Esophagus (tissue), 2 donors: ENCODE data around the gene FAM156A. TPM values are rescaled to one million over a fixed set of nuclear protein-coding genes. Genes with fewer than 3 reads are reported as not detected.
"Not testable (repeated sequence)": the region's sequence is repeated elsewhere in the genome, so short reads cannot be mapped to it uniquely, and the experiment has no call there.

Source experiments
- H3K27ac ChIP-seq, 2 donors: one replicate each; pipeline ENCODE4 v1.5.1; 2013; ENCODE audit warnings: low read depth in 2 of 2, mild to moderate bottlenecking in 2 of 2, inconsistent platforms in 1 of 2, low read length in 1 of 2, moderate library complexity in 1 of 2
- H3K27me3 ChIP-seq, 2 donors: one replicate each; pipeline ENCODE4 v1.6.1; 2013; ENCODE audit warnings: low read length in 2 of 2, control low read depth in 1 of 2, mild to moderate bottlenecking in 1 of 2; ENCODE audit not compliant: insufficient read depth in 2 of 2, control insufficient read depth in 1 of 2
- H3K36me3 ChIP-seq, 2 donors: one replicate each; pipeline ENCODE4 v1.6.1; 2013; ENCODE audit warnings: low read length in 1 of 2; ENCODE audit not compliant: control insufficient read depth in 2 of 2, insufficient read depth in 2 of 2
- H3K4me1 ChIP-seq, 2 donors: one replicate each; pipeline ENCODE4 v1.6.1; 2013; ENCODE audit warnings: low read length in 1 of 2; ENCODE audit not compliant: control insufficient read depth in 2 of 2, insufficient read depth in 2 of 2
- H3K4me3 ChIP-seq, 2 donors: one replicate each; pipeline ENCODE4 v1.5.1; 2013; ENCODE audit warnings: low read length in 2 of 2, mild to moderate bottlenecking in 2 of 2, low read depth in 1 of 2, moderate library complexity in 1 of 2
- H3K9me3 ChIP-seq, 2 donors: one replicate each; pipeline ENCODE4 v1.6.1; 2013; ENCODE audit warnings: mild to moderate bottlenecking in 2 of 2, low read depth in 1 of 2, low read length in 1 of 2, moderate library complexity in 1 of 2; ENCODE audit not compliant: control insufficient read depth in 2 of 2, insufficient read depth in 1 of 2
- WGBS, 2 donors: extraction: QIAGEN DNeasy Blood & Tissue Kit; methylation state at CpG; one replicate each; pipeline ENCODE4 v1.1.7; 2013; 5-methylcytosine and 5-hydroxymethylcytosine counted together
- polyA plus RNA-seq, 2 donors: library from polyadenylated mRNA; stranded (reverse); fragments of 200-250 nt; gene quantifications; one replicate each; pipeline ENCODE4 v1.2.3, GENCODE V29; 2013
- donor health status: healthy with polysubstance abuse.
- donor health status: Bipolar disorder and iron deficiency.

FAM156A gene
- polyA plus RNA-seq, 2 donors = 9.0 to 11.6 TPM

- WGBS, 2 donors = 1 to 6% methylated on average over 10 of the region's 10 CpGs
- H3K4me3 ChIP-seq = peak overlapping the region; percentile 73 to 83
- not testable (repeated sequence) for H3K9me3 ChIP-seq, H3K36me3 ChIP-seq, H3K27me3 ChIP-seq, H3K4me1 ChIP-seq
- H3K27ac ChIP-seq = peak overlapping the region; percentile 97 to 100
These were observed 22.9 kb downstream of the FAM156A start for GRCh38 chrX:52935470-52935784.

DNA sequence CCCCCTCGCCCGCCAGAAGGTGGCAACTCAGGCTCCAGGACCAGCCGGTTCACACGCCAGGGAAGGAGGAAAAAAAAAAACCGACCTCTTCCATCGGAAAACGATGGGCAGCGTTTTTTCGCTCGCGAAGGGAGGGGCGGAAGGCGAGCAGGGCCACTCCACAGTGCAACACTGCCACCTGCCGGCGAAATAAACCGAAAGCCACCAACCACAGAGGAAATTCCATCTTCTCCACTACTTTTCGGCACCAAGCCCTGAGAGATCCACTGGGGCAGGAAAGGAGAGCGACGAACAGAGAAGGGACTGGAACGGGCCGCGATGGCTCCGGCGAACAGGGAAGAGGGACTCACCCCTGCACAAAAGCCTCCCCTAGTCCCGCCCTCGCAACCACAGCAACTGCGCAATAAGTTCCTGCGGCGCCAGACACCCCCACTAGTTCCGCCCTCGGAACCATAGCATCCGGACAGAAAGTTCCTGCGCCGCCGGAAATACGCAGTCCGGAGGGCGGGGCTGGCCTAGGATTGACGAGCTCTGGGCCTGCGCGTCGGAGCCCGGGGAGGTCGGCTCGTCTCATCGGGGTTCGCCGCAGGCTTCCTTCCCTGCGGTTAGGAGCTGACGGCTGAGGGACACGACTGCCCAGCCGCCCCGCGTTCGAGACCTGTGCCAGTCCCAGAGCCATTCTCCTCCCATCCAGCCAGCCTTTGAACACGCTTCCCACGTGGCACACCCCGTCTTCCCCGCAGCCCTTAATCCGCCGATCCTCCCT, 23.4 kb downstream of the FAM156A start:
- Histone ChIP-seq H3K27me3 (no peaks in the 10 kb centered on the region), H3K36me3 (no peaks in the 10 kb centered on the region), H3K4me1 (peaks cover 0 to 3% of the 10 kb centered on the region in 2 donors), H3K9me3 (no peaks in the 10 kb centered on the region), H3K27ac (peak overlapping the region; percentile 97 to 100), H3K4me3 (peak overlapping the region; percentile 73 to 83)
- WGBS, 2 donors = 1% methylated on average over 56 to 61 of the region's 61 CpGs

DNA sequence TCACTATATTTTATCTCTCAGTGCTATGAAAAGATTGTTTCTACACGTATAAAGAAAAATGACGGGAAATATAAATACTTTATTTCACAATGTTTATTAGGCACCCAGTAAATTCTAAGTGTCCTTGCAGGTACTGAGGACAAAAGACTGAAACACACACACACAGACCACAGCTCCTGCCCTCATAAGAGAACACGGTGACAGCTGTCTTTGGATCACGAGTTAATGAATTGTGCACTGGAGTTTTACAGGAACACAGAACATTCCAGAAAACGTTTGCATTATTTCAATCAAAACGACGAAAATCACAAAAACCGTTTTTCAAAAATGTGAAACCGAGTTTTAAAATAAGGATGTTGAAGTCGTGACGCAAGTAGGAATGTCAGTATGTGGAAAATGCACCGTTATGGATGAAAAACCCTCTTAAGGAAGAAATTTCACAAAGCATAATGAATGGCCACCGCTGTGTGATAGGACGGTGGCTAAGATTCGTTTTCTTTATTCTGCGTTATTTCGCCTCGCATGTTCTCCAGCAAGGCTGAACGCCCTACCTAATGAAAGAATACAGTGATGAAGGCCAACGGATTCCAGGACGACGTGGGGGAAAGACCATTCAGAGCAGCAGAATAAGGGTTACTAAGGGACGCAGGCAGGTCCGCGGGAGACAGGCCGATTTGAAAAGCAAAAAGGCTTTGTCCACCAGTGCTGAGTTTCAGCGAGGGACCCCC, 24.2 kb downstream of the FAM156A start:
- H3K27me3 ChIP-seq = no peaks in the 10 kb centered on the region
- peaks cover 0 to 3% of the 10 kb centered on the region in 2 donors for H3K4me1 ChIP-seq
- peak overlapping the region; percentile 73 to 83 for H3K4me3 ChIP-seq
- H3K27ac ChIP-seq = peak overlapping the region; percentile 86 to 97
- H3K9me3 ChIP-seq = no peaks in the 10 kb centered on the region
- no peaks in the 10 kb centered on the region for H3K36me3 ChIP-seq
- WGBS, 2 donors = 2 to 3% methylated on average over 27 of the region's 27 CpGs

DNA sequence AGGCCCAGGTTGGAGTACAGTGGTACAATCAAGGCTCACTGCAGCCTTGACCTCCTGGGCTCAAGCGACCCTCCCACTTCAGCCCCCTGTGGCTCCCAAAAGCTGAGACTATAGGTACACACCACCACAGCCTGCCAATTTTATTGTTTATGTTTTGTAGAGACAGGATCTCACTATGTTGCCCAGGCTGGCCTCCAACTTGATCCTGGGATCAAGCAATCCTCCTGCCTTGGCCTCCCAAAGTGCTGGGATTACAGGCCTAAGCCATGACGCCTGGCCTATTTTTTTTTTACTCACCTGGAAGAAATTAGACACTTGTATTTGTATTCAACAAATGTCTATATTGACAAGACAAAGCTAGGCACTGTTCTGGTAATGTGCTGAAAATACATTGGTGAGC, 25.1 kb downstream of the FAM156A start:
- 74 to 92% methylated on average over 2 of the region's 2 CpGs for WGBS, 2 donors
- Histone ChIP-seq H3K27me3 (no peaks in the 10 kb centered on the region), H3K4me1 (peaks cover 0 to 3% of the 10 kb centered on the region in 2 donors), H3K36me3 (no peaks in the 10 kb centered on the region), H3K27ac (no peak overlapping the region), H3K4me3 (no peak overlapping the region), H3K9me3 (no peaks in the 10 kb centered on the region)

DNA sequence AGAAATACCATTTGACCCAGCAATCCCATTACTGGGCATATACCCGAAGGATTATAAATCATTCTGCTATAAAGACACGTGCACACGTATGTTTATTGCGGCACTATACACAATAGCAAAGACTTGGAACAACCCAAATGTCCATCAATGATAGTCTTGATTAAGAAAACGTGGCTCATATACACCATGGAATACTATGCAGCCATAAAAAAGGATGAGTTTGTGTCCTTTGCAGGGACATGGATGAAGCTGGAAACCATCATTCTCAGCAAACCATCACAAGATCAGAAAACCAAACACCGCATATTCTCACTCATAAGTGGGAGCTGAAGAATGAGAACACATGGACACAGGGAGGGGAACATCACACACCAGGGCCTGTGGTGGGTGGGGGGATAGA, 28.1 kb downstream of the FAM156A start:
- WGBS, 2 donors = 77 to 90% methylated on average over 6 of the region's 6 CpGs
- not testable (repeated sequence) for H3K27me3 ChIP-seq, H3K36me3 ChIP-seq

GRCh38 chrX:52923781-52924241, 34.5 kb downstream of the FAM156A start:
- Histone ChIP-seq H3K4me1 (no peaks in the 10 kb centered on the region), H3K27ac (peak overlapping the region in 1 of 2 donors; percentile 14), H3K4me3 (no peak overlapping the region)

More for the DNA sequence above, 28.1 kb downstream of the FAM156A start:
- H3K4me1 ChIP-seq, H3K4me3 ChIP-seq, H3K9me3 ChIP-seq, H3K27ac ChIP-seq: not testable (repeated sequence)

DNA sequence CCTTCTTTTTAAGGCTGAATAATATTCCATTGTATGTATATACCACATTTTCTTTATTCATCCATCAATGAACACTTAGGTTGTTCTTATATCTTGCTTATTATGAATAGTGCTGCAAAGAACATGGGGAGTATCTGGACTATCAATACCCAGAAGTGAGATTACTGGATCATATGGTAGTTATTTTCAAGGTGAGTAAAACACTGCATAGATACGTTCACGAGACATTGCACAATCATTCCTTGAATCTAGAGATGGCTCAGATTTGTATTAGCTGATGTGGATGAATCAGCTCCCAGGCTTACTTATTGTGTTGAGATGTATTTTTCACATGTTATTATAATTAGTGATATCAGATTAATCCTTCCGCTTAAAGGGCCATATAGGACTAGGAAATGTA, 43.6 kb downstream of the FAM156A start:
- H3K27ac ChIP-seq, H3K4me1 ChIP-seq, H3K4me3 ChIP-seq, H3K9me3 ChIP-seq, H3K27me3 ChIP-seq, H3K36me3 ChIP-seq: not testable (repeated sequence)
- WGBS, 2 donors = no CpG with 5 or more reads among the region's 3 CpGs

More at GRCh38 chrX:52923781-52924241, 34.5 kb downstream of the FAM156A start:
- H3K36me3 ChIP-seq = no peaks in the 10 kb centered on the region
- no peaks in the 10 kb centered on the region for H3K27me3 ChIP-seq
- no peaks in the 10 kb centered on the region for H3K9me3 ChIP-seq
- 33 to 44% methylated on average over 4 of the region's 4 CpGs for WGBS, 2 donors

DNA sequence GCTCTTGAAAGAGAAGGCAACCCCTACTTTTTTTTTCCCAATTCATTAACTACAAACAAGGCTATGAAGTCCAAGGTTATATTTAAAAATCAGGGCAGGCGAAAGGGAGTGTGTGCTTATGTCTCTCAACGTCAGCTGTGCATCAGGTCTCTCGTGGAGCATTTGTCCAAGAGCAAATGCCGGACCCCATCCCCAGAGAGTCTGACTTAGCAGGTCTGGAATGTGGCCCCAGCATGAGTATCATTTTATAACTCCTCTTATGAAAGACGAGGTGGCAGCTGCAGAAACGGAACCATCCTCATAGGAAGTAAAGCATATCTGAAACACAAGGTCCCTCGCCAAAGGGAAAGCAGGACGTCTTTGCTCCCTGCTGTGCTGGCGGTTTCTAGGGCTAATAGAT, 44.6 kb downstream of the FAM156A start:
- not testable (repeated sequence) for H3K9me3 ChIP-seq, H3K4me3 ChIP-seq, H3K27me3 ChIP-seq, H3K4me1 ChIP-seq, H3K36me3 ChIP-seq, H3K27ac ChIP-seq
- WGBS, 2 donors = no CpG with 5 or more reads among the region's 9 CpGs

- H3K4me1 ChIP-seq, H3K27me3 ChIP-seq, H3K4me3 ChIP-seq, H3K9me3 ChIP-seq, H3K36me3 ChIP-seq, H3K27ac ChIP-seq: not testable (repeated sequence)
- no CpG with 5 or more reads among the region's 12 CpGs for WGBS, 2 donors
These were observed 48.9 kb downstream of the FAM156A start for GRCh38 chrX:52909313-52909969.
